NCI-H1694 (cell line): ENCODE data around the gene ATP1B2.

Source experiments
- DNase-seq: peaks from one replicate; lab custom pipeline; 2025; lab: John Stamatoyannopoulos, UW

ATP1B2 gene

DNA sequence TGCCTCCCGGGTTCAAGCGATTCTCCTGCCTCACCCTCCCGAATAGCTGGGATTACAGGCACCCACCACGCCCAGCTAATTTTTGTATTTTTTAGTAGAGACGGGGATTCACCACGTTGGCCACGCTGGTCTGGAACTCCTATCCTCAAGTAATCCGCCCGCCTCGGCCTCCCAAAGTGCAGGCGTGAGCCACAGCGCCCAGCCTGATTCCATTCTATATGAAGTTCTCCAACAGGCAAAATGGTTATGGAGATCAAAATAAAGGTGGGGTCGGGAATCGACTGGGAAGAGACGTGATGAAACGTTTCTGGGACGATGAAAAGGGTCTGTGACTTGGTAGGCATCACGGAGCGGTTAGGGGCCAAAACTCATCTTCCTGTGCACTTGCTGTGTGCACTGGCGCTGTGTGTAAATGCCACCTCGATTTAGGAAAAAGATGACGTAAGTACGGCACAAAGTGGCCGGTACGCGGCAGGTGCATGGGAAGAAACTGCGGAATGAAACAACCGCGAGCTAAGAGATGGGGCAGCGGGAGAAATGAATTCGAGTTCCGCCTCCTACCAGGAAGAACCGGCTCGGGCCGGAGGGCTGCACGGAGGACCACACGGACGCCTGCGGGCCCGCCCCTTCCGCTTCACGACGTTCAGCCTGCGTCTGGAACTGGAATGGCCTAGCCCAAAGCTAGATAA lies 35.0 kb downstream of the ATP1B2 start:
- peak; percentile 93 for DNase-seq

DNA sequence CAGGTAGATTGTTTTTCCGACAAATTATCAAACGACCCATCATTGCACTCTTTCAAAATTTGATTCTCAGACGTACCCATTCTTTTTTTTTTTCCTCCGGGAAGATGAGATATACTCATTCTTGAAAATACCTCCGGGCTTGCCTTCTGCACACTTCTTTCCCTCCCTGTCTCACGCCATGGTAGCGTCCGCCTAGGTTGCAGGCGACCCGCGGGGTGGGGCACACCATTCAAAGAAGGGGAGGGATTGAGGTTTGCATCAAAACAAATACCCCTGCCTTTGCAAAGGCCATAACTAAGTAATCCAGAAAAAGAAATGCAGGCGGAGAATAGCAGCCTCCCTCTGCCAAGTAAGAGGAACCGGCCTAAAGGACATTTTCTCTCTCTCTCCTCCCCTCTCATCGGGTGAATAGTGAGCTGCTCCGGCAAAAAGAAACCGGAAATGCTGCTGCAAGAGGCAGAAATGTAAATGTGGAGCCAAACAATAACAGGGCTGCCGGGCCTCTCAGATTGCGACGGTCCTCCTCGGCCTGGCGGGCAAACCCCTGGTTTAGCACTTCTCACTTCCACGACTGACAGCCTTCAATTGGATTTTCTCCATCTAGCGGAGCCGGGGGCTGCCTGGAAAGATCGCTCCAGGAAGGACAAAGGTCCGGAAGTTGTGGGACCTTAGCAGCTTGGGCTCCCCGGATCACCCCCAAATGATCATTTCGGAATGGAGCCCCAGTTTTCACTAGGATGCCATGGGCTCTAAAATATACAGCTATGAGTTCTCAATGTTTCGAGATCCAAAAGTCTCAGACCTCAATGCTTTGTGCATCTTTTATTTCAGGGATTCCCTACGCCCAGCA lies 35.7 kb downstream of the ATP1B2 start:
- peak; percentile 85 for DNase-seq

DNA sequence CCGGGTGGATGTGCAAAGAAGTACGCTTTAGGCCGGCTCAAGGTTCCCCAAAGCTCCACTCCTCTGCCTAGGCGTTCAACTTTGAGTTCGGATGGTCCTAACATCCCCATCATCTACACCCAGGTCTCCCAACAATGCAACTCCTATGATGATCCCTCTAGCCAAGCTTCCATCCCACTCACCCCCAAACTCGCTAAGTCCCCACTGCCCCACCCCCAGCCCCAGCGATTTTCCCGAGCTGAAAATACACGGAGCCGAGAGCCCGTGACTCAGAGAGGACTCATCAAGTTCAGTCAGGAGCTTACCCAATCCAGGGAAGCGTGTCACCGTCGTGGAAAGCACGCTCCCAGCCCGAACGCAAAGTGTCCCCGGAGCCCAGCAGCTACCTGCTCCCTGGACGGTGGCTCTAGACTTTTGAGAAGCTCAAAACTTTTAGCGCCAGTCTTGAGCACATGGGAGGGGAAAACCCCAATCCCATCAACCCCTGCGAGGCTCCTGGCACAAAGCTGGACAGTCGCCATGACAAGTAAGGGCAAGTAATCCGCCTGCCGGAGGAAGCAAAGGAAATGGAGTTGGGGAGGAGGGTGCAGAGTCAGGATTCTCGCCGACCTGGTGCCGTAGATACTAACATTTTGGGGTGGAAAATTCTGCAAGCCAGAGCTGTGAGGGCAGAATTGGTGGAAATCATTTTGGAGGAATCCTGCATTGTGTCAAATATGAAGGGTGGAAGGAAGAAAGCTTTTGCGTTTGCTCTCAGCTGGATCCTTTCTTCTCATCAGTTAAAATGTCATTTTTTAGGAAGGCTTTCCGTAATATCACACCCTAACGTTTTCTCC lies 36.6 kb downstream of the ATP1B2 start, which contains the start of gene TP53:
TSS of gene TP53 (minus strand) at position 419 of the 836 bp plus-strand sequence. CDS start 10,896 bp downstream, outside the sequence.
- peak; percentile 82 for DNase-seq

DNA sequence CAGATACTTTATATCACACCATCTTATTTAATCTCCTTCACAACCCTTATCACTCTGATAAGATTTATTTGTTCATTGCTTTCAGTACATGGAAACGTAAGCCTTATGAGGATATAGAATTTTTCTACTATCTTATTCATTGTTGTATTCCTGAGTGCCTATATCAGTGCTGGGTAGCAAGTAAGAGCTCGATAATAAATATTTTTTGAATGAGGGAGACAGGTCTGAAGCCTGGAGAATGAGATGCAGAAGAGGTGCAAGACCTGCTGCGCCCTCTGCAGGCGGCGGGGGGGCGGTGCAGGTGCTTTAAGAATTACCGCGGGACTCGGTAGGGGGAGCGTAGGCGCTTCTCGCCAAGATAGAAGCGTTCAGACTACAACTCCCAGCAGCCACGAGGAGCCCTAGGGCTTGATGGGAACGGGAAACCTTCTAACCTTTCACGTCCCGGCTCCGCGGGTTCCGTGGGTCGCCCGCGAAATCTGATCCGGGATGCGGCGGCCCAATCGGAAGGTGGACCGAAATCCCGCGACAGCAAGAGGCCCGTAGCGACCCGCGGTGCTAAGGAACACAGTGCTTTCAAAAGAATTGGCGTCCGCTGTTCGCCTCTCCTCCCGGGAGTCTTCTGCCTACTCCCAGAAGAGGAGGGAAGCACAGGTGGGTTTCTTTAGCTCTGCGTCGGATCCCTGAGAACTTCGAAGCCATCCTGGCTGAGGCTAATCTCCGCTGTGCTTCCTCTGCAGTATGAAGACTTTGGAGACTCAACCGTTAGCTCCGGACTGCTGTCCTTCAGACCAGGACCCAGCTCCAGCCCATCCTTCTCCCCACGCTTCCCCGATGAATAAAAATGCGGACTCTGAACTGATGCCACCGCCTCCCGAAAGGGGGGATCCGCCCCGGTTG lies 37.4 kb downstream of the ATP1B2 start, which contains the start of gene WRAP53:
TSS of gene WRAP53 (plus strand) at position 570 of the 900 bp plus-strand sequence. CDS start at position 742, 172 bp downstream.
- peak; percentile 99 for DNase-seq

DNA sequence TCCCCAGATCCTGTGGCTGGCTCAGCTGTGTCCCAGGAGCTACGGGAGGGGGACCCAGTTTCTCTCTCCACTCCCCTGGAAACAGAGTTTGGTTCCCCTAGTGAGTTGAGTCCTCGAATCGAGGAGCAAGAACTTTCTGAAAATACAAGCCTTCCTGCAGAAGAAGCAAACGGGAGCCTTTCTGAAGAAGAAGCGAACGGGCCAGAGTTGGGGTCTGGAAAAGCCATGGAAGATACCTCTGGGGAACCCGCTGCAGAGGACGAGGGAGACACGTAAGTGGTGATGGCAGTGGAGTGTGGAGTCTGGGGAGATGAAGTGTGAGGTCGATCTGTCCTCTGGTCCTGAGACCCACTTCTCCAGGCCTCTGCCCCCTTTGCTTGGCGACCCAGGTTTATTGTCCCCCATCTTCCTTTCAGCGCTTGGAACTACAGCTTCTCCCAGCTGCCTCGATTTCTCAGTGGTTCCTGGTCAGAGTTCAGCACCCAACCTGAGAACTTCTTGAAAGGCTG lies 38.1 kb downstream of the ATP1B2 start:
- no peak for DNase-seq

DNA sequence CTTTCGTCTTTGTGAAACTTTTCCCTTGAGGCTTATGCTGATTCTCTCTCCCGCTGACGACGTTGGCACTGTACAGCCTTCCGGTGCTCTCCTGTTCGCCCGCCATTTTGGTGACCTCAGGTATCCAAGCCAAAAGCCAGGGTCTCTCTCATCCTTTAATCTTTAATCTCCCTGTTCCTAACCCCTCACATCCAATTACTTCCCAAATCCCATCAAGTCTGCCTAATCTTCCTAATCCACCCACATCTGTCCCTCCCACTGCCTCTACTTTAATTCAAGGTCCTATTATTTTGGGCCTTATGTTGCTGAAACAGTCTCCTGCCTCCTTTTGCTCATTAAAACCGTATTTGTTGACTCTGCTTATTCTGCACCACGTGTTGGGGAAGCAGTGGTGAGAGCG lies 44.9 kb downstream of the ATP1B2 start:
- no peak for DNase-seq

DNA sequence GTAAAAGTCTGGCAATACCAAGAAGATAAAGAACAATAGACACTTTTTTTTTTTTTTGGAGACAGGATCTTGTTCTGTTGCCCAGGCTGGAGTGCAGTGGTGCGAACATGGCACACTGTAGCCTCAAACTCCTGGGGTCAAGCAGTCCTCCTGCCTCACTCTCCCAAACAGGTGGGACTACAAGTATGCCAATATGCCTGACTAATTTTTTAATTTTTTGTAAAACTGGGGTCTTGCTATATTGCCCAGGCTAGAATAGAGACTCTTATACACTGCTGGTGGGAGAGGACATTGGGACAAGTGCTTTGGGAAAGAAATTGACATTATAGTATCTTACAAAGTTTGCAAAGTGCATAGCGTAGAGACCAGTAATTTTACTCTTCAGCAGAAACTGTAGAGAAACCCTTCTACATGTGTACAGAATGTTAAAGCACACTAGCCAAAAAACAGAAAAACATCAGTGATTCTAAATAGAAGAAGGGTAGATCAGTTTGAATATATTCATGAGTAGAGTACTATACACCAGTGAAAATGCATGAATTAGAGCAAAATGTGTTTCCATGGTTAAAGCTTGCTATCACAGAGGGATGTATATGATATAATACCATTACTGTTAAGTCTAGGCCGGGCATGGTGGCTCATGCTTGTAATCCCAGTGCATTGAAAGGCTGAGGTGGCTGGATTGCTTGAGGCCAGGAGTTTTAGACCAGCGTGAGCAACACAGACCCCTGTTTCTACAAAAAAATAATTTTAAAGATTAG lies 47.3 kb downstream of the ATP1B2 start:
- DNase-seq = no peak

DNA sequence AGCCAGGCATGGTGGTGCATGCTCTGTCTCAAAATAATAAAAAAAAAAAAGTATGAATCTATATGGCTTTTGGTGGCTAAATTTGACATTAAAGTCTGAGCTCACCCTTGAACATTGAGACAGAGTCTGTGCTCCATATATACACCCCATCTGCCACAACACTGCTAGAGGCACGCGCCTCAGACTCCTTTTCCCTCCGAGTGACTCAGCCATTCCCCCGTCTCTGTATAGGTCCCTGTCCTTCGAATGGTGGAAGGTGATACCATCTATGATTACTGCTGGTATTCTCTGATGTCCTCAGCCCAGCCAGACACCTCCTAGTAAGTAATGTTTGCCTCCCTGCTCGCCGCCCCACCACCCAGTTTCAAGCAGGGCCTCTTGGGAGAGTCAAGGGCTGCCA lies 49.8 kb downstream of the ATP1B2 start:
- no peak for DNase-seq

DNA sequence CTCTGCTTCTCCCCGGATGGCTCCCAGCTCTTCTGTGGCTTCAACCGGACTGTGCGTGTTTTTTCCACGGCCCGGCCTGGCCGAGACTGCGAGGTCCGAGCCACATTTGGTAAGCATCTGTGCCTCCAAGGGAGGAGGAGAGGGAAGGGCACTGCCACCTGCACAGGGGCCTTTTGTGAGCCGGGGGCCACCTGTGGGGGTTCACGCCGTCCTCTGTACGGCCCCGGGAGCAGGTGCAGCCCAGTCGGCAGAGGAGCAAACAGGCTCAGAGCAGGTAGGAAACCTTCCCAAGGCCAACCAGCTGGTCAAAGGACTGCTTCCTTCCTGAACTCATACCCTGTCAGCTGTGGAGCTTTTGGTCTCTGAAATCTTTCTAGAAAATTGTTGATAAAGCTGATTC lies 51.0 kb downstream of the ATP1B2 start:
- no peak for DNase-seq

DNA sequence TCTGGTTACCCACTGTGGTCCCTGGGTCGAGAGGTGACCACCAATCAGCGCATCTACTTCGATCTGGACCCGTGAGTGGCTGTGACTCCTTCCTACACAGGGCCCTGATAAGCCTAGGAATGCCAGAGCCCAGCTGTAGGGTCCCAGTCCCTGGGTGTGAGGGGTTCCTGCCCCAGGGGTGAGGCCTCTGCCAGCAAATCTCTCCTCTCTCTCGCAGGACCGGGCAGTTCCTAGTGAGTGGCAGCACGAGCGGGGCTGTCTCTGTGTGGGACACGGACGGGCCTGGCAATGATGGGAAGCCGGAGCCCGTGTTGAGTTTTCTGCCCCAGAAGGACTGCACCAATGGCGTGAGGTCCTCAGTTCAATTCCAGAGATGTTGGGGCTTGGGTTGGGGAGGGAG lies 52.0 kb downstream of the ATP1B2 start:
- no peak for DNase-seq

DNA sequence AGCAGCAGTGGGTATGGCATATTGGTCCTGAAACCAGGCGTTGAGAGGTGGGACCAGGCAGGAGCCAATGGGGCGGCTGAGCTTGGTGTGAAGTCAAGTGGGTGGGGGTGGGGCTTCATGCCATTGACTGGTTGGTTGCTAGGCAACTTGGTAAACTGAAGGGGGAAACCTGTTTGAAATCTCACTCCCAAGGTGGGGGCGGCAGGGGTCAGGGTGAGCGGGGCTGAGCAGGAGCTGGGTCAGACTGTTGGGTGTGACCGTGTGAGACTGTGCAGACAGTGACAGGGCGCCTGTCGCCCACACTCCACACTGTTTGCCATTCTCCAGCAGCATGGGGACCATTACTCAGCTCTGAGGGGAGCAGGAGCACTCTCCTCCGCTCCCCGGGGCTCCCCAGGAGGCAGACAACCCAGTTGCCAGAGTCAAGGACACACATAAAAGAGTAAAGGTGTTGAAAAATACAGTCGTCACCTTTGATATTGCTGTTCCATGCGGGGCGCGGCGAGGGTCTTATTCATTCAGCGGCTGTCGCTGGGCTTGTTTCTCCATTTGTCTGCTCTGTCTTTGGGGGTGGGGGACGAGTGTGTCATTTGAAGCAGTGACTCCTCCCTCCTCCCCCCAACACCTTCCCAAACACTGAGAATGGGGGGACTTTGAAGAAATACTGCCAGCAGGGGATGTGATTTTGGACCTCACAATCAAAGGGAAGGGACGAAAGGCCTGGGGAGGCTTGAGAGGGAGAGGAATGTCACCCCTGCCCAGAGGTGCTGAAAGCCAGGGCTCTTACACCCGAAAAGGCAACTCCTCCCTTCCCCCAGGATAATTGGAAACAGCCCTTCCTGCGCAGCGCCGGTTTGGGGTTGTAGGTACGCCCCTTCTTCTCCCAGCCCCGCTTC lies 53.1 kb downstream of the ATP1B2 start:
- no peak for DNase-seq

DNA sequence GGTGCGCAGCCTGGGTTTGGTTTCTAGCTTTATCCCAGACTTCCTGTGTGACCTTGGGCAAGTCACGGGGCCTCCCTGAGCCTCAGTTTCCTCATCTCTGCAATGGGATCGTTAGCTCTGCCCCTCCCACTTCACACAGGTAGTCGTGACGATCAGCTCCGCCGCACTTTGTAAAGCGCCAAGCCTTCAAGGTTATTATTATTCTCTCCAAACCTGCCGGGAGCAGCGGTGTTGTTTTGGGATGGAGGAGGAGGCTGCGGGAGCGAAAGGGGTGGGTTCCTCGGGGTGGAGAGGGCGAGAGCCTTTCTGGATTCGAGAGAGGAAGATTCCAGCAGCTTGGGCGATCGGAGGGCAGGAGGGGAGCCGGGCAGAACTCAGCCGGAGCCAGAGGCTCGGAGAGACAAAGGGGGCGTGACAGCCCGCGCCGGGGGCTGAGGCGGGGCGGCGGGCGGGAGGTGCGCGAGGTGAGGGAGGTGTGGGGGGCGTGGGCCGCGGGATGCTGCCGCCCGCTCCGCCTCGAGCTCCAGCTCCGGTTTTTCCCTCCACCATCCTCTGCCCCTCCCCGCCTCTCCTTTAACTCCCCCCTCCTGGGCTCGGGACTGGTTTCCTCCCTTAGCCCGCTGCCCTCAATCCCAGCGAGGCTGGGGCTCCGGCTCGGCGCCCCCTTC lies 54.0 kb downstream of the ATP1B2 start, which contains the start of gene EFNB3:
TSS of gene EFNB3 (plus strand) at position 602 of the 668 bp plus-strand sequence. CDS start 397 bp downstream, outside the sequence.
- peak; percentile 65 for DNase-seq

DNA sequence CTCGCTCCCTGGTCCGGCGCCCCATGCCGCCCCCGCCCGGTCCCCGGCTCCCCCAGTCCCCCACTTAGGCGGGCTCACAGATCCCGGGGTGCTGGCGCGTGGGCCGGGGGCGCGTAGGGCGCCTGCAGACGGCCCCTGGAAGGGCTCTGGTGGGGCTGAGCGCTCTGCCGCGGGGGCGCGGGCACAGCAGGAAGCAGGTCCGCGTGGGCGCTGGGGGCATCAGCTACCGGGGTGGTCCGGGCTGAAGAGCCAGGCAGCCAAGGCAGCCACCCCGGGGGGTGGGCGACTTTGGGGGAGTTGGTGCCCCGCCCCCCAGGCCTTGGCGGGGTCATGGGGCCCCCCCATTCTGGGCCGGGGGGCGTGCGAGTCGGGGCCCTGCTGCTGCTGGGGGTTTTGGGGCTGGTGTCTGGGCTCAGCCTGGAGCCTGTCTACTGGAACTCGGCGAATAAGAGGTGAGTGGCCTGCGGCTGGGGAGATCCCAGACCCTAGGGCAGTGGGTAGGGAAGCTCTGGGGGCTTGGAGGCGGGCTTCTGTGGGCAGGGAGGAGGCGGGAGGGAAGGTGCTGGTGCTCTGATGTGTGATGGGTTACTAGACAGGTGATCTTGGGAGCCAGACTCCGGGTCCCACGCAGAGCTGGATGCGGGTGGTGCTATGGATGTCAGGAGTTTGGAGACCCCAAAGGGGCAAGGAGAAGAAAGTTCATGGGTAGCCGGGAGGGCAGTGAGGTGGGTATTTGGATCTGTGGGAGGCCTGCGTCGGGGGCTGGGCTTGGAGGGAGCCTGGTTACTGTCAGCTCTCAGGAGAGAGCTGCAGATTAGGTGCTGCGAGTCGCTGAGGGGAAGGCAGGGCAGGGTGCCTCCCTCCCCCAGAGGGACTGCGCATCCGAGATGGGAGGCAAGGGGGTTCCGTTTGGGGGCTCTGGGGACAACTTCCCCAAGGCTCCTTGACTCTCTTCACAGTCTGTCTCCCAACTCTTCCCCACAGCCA lies 54.8 kb downstream of the ATP1B2 start:
- no peak for DNase-seq

DNA sequence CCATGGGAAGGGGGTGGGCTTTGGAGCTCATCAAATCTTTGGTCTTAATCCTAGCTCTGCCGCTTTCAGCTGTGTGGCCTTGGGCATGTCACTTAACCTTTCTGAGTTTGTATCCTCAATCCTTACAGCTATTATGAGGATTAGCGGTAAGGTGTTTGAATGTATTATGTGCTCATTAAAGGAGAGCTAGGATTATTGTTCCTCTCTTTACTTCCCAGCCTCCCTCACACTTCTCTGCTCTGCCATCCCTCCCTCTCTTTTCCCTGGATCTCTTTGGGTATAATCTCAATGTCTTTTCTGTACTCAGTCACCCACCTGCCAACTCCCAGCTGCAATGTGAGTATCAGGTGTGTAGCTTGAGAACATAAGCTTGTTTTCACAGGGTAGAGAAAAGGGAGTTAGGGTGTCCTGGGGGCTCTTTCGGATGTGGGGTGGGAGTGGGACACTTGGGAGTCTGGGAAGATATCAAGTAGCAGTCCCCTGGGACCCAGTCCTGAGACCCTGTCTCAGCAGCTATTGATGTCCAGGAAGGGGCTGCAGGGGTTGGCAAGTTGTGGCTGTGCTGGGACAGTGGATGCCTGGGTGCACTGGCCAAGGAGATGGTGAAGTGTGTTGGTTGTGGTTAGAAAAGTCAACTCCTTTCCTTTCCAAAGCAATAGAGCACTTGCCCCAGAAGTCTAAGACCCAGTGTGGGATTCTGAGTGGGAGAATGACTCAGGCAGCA lies 56.1 kb downstream of the ATP1B2 start:
- no peak for DNase-seq
